GM12878 (cell line): ENCODE measurements around the gene CFAP161. TPM values are rescaled to one million over a fixed set of nuclear protein-coding genes. Genes with fewer than 3 reads are reported as not detected.

Source experiments
- ATAC-seq: fragments of 200-7000 bp; cut with Tn5 transposase; 3 replicates; pipeline ENCODE4 v1.9.1; 2020; ENCODE audit warnings: mild to moderate bottlenecking, moderate library complexity
- BruUV-seq: library from RNA; stranded (reverse); fragments of 400-500 nt; replicated peaks from 2 replicates; lab custom pipeline; 2021; lab: Mats Ljungman, UMichigan
- CTCF ChIA-PET: fragments of 300-600 bp; sonication (Branson Sonifier 250); formaldehyde crosslinking; extraction: SDS; loops from one replicate; lab custom pipeline; 2021; ENCODE audit warnings: inconsistent platforms; lab: Yijun Ruan, JAX
- POLR2A ChIA-PET: fragments of 350-600 bp; formaldehyde crosslinking; extraction: SDS; loops from one replicate; lab custom pipeline; 2021; ENCODE audit warnings: inconsistent platforms; lab: Charles Lee
- RAD21 ChIA-PET: fragments of 300-600 bp; sonication (Branson Sonifier 250); formaldehyde crosslinking; loops from one replicate; lab custom pipeline; 2023; ENCODE audit warnings: antibody characterized with exemption; ENCODE audit not compliant: unreplicated experiment; lab: Charles Lee
- SMC1A ChIA-PET: fragments of 300-600 bp; sonication (Branson Sonifier 250); formaldehyde crosslinking; loops from one replicate; lab custom pipeline; 2023; ENCODE audit not compliant: unreplicated experiment, uncharacterized antibody; lab: Charles Lee
- DNase-seq: peaks from one replicate; pipeline ENCODE4 v3.0.0-alpha.2; 2011; ENCODE audit warnings: low read depth, low spot score
- FAIRE-seq: peaks from 3 replicates; lab custom pipeline; 2011; peaks lifted over from hg19 to GRCh38; lab: Jason Lieb, UNC
- H2AFZ ChIP-seq: 2 replicates; pipeline ENCODE4 v1.6.0; 2011; ENCODE audit warnings: low read depth, low read length, control low read depth; ENCODE audit not compliant: control insufficient read depth
- H3K27ac ChIP-seq: 2 replicates; pipeline ENCODE4 v1.5.1; 2011; ENCODE audit warnings: control low read depth; ENCODE audit not compliant: control insufficient read depth, insufficient read depth
- H3K27me3 ChIP-seq, 2 experiments: replicated peaks in 1 of 2; 2 replicates each; pipeline versions ENCODE4 v1.6.0 to v1.6.1; 2011; ENCODE audit warnings: low read length in 1 of 2; ENCODE audit not compliant: control insufficient read depth in 2 of 2, insufficient read depth in 2 of 2
- H3K36me3 ChIP-seq, 2 experiments: 2 replicates each; pipeline ENCODE4 v1.5.1; 2011; ENCODE audit warnings: low read length in 1 of 2; ENCODE audit not compliant: control insufficient read depth in 2 of 2, insufficient read depth in 2 of 2
- H3K4me1 ChIP-seq: 2 replicates; pipeline ENCODE4 v1.6.1; 2011; ENCODE audit warnings: mild to moderate bottlenecking, low read length, moderate library complexity, mixed read lengths; ENCODE audit not compliant: control insufficient read depth, insufficient read depth
- H3K4me2 ChIP-seq: 2 replicates; pipeline ENCODE4 v1.6.0; 2011; ENCODE audit warnings: control low read depth; ENCODE audit not compliant: control insufficient read depth, insufficient read depth
- H3K4me3 ChIP-seq: fragments of 200-600 bp; sonication (generic); 2 replicates; pipeline ENCODE4 v1.5.1; 2016
- H3K79me2 ChIP-seq: 2 replicates; pipeline ENCODE4 v1.6.0; 2011; ENCODE audit warnings: low read length; ENCODE audit not compliant: control insufficient read depth, insufficient read depth
- H3K9ac ChIP-seq: 2 replicates; pipeline ENCODE4 v1.8.0; 2011; ENCODE audit warnings: low read length, control low read depth, mixed read lengths; ENCODE audit not compliant: control insufficient read depth, insufficient read depth
- H3K9me3 ChIP-seq: replicated peaks from 3 replicates; pipeline ENCODE4 v1.5.1; 2011; ENCODE audit warnings: mild to moderate bottlenecking, low read length; ENCODE audit not compliant: control insufficient read depth, insufficient read depth
- H4K20me1 ChIP-seq: 2 replicates; pipeline ENCODE4 v1.6.0; 2011; ENCODE audit not compliant: control insufficient read depth, insufficient read depth
- ATF2 ChIP-seq: IDR thresholded peaks from 2 replicates; pipeline ENCODE4 v1.6.1; 2012; ENCODE audit warnings: low read length, inconsistent platforms
- CHD1 ChIP-seq: IDR thresholded peaks from 2 replicates; pipeline ENCODE4 v1.6.1; 2012; ENCODE audit warnings: low read depth, low read length, improper control_type of control experiment
- CREB1 ChIP-seq: IDR thresholded peaks from 2 replicates; pipeline ENCODE4 v1.6.1; 2012; ENCODE audit warnings: low read depth, mild to moderate bottlenecking, inconsistent platforms
- E2F4 ChIP-seq: IDR thresholded peaks from 2 replicates; pipeline ENCODE4 v1.6.1; 2012; ENCODE audit warnings: low read depth, low read length, improper control_type of control experiment
- HCFC1 ChIP-seq: fragments of 150-350 bp; IDR thresholded peaks from 2 replicates; pipeline ENCODE4 v1.6.1; 2014; ENCODE audit warnings: low read length
- JUNB ChIP-seq: IDR thresholded peaks from 2 replicates; pipeline ENCODE4 v1.6.1; 2016; ENCODE audit warnings: antibody characterized with exemption, mild to moderate bottlenecking
- NR2C1 ChIP-seq: fragments of 450-650 bp; IDR thresholded peaks from 2 replicates; pipeline ENCODE4 v1.6.1; 2017; ENCODE audit warnings: antibody characterized with exemption, mild to moderate bottlenecking, moderate library complexity
- PAX8 ChIP-seq: fragments of 450-650 bp; IDR thresholded peaks from 2 replicates; pipeline ENCODE4 v1.6.1; 2017; ENCODE audit warnings: mild to moderate bottlenecking, moderate library complexity
- PKNOX1 ChIP-seq: fragments of 450-650 bp; IDR thresholded peaks from 2 replicates; pipeline ENCODE4 v1.6.1; 2016; ENCODE audit warnings: mild to moderate bottlenecking
- POLR2A ChIP-seq: IDR thresholded peaks from 2 replicates; pipeline ENCODE4 v1.6.1; 2011; ENCODE audit warnings: low read depth, mild to moderate bottlenecking, low read length
- RAD51 ChIP-seq: fragments of 450-650 bp; IDR thresholded peaks from 2 replicates; pipeline ENCODE4 v1.6.1; 2016; ENCODE audit warnings: moderate library complexity, mild to moderate bottlenecking, inconsistent platforms
- SMAD1 ChIP-seq: fragments of 450-650 bp; IDR thresholded peaks from 2 replicates; pipeline ENCODE4 v1.6.1; 2018; ENCODE audit warnings: mild to moderate bottlenecking, low read depth; ENCODE audit not compliant: partially characterized antibody
- SMC3 ChIP-seq: IDR thresholded peaks from 2 replicates; pipeline ENCODE4 v1.6.1; 2011; ENCODE audit warnings: low read length, improper control_type of control experiment, borderline replicate concordance
- SP1 ChIP-seq: IDR thresholded peaks from one replicate; pipeline ENCODE4 v1.6.1; 2011; ENCODE audit warnings: low read depth, low read length
- SPI1 ChIP-seq: IDR thresholded peaks from 2 replicates; pipeline ENCODE4 v1.6.1; 2011; ENCODE audit warnings: low read depth, mild to moderate bottlenecking, low read length, moderate library complexity, borderline replicate concordance; ENCODE audit not compliant: insufficient read depth
- WGBS: methylation state at CpG from one replicate; pipeline ENCODE4 v1.1.6; 2016; ENCODE audit warnings: low lambda C conversion rate; ENCODE audit not compliant: insufficient replicate concordance, insufficient coverage; ENCODE audit errors: missing lambda C conversion rate; 5-methylcytosine and 5-hydroxymethylcytosine counted together
- in situ Hi-C: fragments of 300-500 bp; cut with MboI; formaldehyde crosslinking; loops from 9 replicates; pipeline ENCODE4 v1.14.3; 2018; ENCODE audit warnings: mixed read lengths
- intact Hi-C: fragments of 100-400 bp; cut with micrococcal nuclease; formaldehyde crosslinking; loops from one replicate; pipeline ENCODE4 v1.14.2; 2022; ENCODE audit not compliant: unreplicated experiment
- polyA plus RNA-seq, 11 experiments: library from polyadenylated mRNA; depleted of rRNA in 4 of 11; unstranded in 6 of 11; stranded (reverse) in 5 of 11; fragments of >200 nt; fragmentation: Nextera tagmentation in 4 of 11; fragmentation: Illumina TruSeq in 1 of 11; extraction: Ambion mirVana in 4 of 11; extraction: Trizol in 1 of 11; gene quantifications; 1 replicate in 1 of 11; 2 replicates in 10 of 11; pipeline versions ENCODE4 v1.2.1 to v1.2.3, GENCODE V29; 2011 to 2016; ENCODE audit warnings: inconsistent platforms in 2 of 11, missing spikeins in 2 of 11, low read depth in 1 of 11
- total RNA-seq, 4 experiments: library from RNA; depleted of rRNA in 3 of 4; stranded (reverse); fragments of >200 nt in 3 of 4; fragmentation: Illumina TruSeq in 1 of 4; extraction: Trizol in 1 of 4; gene quantifications; 2 replicates each; pipeline versions ENCODE4 v1.2.1 to v1.2.3, GENCODE V29; 2013 to 2021

Gene CFAP161
- total and polyA plus RNA-seq, 10 of the 15 experiments (the other 5 are each of a cell fraction or from before 2014, with no cell fraction given), result 0.31 TPM; not detected in 9

- Histone ChIP-seq H3K36me3 (no peaks in the 10 kb centered on the region), H3K4me2 (no peak overlapping the region), H4K20me1 (no peaks in the 10 kb centered on the region), H3K4me3 (no peak overlapping the region), H3K9me3 (no peaks in the 10 kb centered on the region), H3K9ac (no peak overlapping the region), H2AFZ (no peak overlapping the region), H3K27ac (no peak overlapping the region), H3K79me2 (no peaks in the 10 kb centered on the region), H3K4me1 (no peaks in the 10 kb centered on the region), H3K27me3 (peaks cover 0 to 14% of the 10 kb centered on the region in 2 experiments; a peak in 3 of 4 replicates)
- SMC1A ChIA-PET, result interaction anchor here (1.0 to 1.2 kb wide), 2 partner anchors 8 to 103 kb away, joined by 3 read pairs; no protein-coding TSS in a partner anchor
- DNase-seq, result no peak
- RAD21 ChIA-PET, result interaction anchor here (1.5 kb wide), 1 partner anchor 168 kb away, joined by 4 read pairs; no protein-coding TSS in a partner anchor
- CTCF ChIA-PET, result interaction anchor here (0.6 to 3.3 kb wide), 3 partner anchors 9 to 168 kb away, joined by 3 to 17 read pairs (median 4); no protein-coding TSS in a partner anchor
- in situ Hi-C loops (no loop called here), intact Hi-C loops (no loop called here)
- ATAC-seq, result no peak
- 39% methylated on average over 4 of the region's 4 CpGs for WGBS
- FAIRE-seq, result no peak
- BruUV-seq, result no TSS peak
- TF ChIP-seq CHD1 (no peak), SP1 (no peak), SMC3 (no peak), HCFC1 (no peak), JUNB (no peak), SPI1 (no peak), PKNOX1 (no peak), POLR2A (no peak), NR2C1 (no peak), PAX8 (no peak), RAD51 (no peak), CREB1 (no peak), ATF2 (no peak), SMAD1 (no peak), E2F4 (no peak)
- POLR2A ChIA-PET, result no interaction called here
These were observed 35.7 kb upstream of the CFAP161 start for GRCh38 chr15:81098349-81098748.
